Activated CD4-positive, CD25-positive, alpha-beta regulatory T cell treated with anti-CD3 and anti-CD28 coated beads, Interleukin-2, amount 50 U/mL, for 16 hours (primary cell): ENCODE results near the gene CEP89.
"Not testable (repeated sequence)": the region's sequence is repeated elsewhere in the genome, so short reads cannot be mapped to it uniquely, and the experiment has no call there.

Source experiments
- DNase-seq: peaks from one replicate; pipeline ENCODE4 v3.0.0-alpha.2; 2020; ENCODE audit warnings: low read depth, low spot score

CEP89 gene

DNA sequence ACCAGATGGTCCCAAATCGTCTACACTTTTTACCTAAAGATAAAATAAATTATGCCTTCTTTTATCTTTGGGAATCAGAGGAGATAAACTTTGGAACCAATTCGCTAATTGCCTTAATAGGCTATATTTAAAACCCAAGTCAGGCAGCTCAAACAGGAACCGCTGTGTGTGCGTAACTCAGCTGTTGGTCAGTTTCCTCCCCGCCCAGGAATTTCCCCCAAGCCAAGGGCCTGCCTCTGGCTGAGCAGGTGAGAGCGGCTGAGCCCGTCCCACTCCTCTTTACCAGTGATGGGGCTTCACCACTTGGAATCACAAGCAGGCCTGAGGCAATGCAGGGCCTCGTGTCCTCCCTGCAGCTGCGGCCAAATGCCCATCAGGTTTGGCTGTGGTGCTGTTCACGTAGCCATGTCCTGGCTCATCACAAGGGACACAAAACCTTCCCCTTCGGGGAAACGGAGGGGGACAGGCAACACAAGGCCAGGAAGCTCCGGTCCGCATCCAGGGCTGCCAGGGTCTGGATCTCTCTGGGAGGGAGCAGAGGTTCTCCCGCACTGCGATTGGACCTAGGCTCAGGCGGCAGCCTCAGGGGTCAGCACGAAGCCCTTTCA, 101.7 kb downstream of the CEP89 start:
- DNase-seq, result no peak

DNA sequence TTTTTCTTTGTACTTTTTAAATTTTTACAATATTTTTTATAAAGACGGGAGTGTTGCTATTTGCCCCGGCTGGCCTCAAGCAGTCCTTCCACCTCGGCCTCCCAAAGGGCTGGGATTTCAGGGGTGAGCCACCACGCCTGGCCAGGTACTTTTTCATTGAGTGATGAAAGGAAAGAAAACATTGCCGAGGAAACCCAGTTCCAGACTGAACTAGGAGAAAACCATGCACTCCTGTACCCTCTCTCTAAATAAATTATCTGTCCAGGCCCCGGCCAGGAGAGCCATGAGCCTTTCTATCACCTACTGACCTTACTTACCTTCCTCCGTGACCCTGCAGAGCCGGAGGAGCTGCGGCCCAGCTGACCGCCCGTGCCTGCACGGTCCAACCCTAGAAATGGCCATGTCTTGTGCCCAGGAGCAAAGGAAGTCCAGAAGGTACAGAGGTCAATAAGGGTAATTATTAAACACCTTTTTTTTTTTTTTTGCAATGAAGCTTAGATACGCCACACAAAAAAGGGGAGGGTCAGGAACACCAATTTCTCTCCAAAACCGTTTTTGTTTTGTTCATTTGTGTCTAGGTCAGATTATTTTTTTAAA, 102.3 kb downstream of the CEP89 start, which contains the start of gene SLC7A9:
SLC7A9 (minus strand) TSS at position 399 of the 597 bp plus-strand sequence. CDS start 1,233 bp downstream, outside the sequence.
- no peak for DNase-seq

DNA sequence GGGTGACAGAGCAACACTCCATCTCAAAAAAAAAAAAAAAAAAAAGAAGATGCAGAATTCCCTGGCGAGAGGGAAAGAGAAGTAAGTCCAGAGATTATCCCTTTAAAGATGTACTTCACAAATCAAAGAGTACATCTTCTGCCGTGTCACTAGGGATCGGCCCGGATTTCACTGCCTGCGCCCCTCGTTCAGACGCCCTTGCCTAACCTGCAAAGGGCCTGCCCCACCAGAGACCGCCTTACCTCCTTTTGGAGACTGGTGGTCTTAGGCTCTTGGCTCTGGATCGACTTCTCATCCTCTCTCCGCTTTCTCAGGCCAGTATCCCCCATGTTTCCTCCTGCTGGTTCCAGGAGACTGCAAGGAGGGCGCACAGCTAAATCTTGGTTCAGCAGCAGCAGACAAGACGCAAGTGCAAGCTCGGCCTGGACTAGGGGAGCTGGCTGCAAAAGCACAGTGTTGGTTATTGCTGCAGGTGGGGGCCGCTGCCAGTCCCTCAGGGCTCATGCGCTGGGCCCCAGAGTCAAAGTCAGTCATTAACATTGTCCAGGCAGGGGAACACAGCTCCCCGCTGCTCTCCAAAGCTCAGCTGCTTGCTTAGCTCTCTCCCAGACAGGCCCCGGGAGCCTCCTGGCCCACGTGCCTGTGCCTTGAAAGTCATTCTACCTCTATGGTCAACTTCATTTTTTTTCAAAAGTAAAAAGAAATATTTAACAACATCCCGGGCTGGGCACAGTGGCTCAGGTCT, 103.4 kb downstream of the CEP89 start:
- DNase-seq, result no peak

DNA sequence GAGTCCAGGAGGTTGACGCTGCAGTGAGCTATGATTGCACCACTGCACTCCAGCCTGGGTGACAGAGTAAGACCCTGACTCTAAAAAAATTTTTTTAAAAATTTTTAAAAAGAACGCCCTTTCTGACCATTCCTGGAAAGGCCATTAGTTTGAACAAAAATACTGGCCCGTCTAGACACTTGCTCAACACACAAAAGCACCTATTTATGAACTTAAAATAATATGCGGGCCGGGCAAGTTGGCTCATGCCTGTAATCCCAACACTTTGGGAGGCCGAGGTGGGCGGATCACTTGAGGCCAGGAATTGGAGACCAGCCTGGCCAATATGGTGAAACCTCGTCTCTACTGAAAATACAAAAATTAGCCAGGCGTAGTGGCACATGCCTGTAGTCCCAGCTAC, 104.3 kb downstream of the CEP89 start:
- DNase-seq, result not testable (repeated sequence)

DNA sequence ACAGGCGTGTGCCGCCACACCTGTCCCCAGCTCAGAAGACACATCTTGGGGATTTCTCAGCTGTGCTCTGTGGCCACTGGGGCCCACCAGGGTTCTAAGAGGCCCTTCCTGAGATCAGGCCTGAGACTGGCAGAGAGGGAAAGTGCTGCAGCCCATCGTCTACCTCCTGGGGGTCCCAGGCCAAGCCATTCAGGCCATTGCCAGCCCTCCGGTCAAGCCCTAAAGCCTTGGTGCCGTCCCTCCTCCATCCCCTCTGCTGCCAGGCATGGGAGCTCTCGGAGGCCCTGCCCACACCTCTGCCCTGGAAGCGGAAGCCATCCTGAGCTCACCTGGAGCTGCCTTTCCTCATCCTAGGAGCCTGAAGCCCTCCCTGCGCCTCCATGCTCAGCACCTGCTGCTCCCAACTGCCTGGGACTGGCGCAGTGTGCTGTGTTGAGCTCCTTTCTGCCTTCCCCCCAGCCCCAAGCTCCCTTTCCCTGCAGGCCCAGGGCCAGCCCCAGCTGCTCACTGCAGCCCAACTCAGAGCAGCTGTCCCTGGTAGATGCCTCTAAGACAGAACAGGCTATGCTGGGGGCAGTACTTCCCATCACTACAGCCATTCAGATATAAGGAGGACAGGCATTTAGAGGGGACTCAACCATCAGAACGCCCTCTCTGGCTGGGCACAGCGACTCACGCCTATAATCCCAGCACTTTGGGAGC, 105.0 kb downstream of the CEP89 start:
- DNase-seq, result no peak

DNA sequence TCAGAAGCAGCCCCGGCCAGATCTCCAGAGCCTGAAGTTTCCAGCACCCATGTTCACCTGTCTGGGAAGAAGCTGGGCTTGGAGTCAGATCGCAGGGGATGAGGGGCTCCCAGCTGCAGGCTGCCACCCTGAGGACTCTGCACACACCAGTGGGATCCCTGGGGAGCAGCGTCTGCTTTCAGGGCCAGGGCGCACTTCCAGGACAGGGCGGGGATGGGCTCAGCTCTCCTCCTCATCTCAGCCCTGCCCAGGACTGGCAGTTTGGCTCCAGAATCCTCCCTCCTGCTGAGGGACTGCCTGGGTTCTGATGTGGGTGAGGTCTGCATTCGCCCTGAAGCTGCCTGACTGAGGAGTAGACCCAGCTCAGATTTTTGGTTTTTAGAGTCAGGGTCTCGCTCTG, 105.7 kb downstream of the CEP89 start:
- DNase-seq, result no peak

DNA sequence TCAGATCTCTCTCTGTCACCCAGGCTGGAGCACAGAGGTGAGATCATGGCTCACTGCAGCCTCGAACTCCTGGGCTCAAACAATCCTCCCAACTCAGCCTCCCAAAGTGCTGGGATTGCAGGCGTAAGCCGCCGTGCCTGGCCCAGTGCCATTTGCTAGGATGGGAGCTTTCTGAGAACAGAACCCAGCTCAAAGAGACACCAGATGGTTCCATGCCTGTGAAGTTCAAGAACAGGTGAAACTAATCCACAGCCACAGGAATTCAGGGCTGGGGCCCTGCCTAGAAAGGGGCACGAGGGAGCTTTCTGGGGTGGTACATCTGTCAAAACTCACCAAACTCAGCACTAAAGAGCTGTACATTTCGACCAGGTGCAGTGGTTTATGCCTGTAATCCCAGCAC, 106.4 kb downstream of the CEP89 start:
- DNase-seq, result no peak

DNA sequence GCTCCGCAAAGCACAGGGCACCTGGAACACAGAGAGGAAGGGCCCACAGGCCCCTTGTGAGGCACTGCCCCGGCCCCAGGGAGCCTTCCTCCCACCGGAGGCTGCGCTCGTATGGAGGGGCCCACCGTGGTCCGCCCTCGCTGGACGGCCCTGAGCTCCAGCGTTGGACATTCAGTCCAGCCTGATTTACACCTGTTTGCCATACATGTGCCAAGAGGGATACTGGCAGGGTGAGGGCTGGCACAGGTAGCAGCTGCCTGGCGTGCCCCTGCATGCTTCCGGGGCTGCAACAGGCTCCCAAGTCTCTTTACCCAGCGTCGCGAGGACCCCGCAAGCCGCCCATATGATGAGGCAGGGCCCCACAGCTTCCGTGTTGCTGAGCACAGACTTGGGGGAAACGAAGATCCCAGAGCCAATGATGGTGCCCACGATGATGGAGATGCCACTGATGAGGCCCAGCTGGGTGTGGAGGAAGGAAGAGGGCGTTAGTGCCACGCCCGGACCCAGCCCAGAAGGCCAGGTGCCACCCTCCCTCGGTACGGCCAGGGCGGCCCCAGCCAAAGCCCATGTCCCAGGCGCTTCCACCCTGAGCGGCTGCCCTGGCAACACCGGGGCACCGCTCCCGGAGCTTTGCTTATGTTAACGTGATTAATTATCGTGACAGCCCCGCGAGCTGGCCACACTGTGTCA, 107.3 kb downstream of the CEP89 start:
- no peak for DNase-seq

DNA sequence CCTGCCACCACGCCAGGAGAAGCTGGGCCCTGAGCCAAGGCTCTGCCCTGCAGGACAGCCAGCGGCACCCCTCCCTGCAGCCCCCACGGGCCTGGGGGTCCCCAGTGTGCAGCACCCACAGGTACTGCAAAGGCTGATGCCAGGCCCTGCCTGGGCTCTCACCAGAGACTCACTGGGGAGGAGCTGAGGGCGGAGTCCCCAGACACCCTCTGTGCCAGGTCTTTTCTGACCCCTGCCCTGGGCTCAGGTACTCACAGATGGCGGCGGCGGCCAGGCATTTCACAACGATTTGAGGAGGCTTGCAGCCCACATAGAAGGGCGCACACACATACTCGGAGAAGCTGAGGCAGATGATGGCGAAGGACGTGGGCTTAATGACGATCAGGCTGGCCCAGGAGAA, 107.9 kb downstream of the CEP89 start:
- DNase-seq, result no peak

DNA sequence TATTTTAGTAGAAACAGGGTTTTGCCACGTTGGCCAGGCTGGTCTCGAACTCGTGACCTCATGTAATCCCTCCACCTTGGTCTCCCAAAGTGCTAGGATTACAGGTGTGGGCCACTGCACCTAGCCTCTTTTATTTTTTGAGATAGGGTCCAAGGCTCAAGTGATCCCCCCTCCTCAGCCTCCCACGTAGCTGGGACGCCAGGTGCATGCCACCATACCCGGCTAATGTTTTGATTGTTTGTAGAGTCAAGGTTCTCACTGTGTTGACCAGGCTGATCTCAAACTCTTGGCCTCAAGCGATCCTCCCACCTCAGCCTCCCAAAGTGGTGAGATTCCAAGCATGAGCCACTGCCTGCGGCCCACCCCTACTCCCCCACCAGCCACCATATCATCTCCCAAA, 108.5 kb downstream of the CEP89 start:
- no peak for DNase-seq

DNA sequence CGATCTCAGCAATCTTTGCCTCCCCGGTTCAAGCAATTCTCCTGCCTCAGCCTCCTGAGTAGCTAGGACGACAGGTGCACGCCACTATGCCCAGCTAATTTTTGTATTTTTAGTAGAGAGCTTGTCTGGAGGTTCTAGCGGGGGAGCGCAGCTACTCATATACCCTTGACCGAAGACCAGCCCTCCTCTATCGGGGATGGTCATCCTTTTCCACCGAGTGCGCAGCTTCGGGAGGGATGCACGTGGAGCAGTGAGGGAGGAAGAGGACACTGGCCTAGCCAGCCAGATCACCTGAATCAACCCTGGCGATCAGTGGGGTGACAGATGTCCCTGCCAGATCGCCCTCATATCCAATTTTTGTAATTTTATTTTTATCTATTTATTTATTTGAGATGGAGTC, 109.0 kb downstream of the CEP89 start:
- DNase-seq, result no peak

DNA sequence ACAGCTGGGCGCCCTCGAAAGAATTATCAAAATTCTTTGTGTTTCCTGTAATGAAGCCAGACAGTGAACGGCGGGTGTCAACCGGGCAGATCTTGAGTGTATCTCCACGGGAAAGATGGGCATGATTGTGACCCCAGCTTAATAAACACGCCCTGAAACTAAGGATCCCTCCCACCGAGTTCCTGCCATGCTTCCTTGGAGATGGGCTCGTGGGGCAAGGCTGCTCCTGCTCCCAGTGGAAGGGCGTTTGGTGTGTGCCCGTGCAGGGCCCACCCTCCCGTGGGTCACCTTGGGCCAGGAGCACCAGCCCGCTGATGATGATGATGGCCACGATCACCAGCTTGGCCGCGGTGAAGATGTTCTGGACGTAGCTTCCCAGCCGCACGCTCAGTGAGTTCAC, 109.6 kb downstream of the CEP89 start:
- no peak for DNase-seq

DNA sequence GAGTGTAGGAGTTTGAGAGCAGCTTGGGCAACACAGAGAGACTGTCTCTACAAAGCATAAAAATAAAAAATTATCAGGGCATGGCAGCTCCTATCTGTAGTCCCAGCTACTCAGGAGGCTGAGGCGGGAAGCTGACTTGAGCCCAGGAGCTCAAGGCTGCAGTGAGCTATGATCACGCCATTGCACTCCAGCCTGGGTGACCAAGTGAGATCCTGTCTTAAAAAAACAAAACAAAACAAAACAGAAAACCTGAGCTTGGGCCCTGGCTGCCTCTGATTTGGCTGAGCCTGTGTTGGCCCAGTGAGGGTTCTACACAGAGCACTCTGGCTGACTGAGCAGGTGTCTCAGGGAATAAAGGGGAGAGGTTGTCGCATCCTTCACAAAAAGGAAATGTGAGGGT, 110.2 kb downstream of the CEP89 start:
- DNase-seq, result no peak

DNA sequence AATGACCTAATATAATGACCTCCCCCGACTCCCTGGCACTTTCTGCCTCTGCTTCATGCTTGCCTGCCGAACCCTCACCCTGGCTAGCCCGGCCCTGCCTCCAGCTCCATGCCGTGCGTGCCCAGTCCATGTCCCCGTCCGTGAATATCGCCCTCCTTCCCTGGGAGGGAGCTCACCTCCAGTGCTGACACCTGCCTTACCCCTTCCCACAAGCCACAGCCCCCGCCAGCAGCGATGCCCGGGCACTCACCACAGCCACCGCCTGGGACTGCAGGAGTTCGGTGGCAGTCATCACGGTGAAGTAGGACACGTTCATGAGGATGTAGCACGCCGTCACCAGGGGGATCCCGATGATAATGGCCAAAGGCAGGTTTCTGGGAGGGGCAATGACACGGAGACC, 112.2 kb downstream of the CEP89 start:
- DNase-seq, result no peak

DNA sequence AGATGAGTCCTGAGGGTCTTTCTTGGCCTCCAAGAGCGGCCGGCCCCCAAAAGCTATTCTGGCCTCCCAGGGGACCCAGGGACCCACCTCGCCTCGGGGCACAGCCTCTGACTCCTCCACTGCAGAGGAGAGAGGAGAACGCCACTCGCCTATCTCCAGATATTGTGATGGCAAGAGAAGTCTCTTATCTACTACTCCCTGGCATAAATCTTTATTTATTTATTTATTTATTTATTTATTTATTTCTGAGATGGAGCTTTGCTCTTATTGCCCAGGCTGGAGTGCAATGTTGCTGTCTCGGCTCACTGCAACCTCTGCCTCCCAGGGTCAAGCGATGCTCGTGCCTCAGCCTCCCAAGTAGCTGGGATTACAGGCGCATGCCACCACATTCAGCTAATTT, 113.2 kb downstream of the CEP89 start:
- no peak for DNase-seq

DNA sequence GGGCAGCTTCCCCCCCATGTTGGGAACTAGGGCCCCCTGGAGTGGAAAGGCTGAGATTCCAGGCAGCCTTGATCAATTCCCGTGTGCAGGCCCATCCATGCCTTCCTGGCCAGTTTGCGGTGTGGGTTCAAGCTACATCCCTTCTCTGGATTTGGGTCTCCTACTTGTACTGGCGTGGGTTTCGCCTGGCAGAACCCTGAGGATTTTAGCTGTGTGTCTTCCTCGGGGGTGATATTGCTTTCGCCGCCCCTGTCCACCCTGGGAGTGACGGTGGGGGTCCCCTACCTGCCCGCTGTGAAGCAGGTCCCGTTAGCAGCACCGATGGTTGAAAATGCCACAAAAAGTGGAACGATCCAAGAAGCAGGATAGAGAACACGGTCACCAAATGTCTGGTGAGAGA, 113.6 kb downstream of the CEP89 start:
- no peak for DNase-seq

DNA sequence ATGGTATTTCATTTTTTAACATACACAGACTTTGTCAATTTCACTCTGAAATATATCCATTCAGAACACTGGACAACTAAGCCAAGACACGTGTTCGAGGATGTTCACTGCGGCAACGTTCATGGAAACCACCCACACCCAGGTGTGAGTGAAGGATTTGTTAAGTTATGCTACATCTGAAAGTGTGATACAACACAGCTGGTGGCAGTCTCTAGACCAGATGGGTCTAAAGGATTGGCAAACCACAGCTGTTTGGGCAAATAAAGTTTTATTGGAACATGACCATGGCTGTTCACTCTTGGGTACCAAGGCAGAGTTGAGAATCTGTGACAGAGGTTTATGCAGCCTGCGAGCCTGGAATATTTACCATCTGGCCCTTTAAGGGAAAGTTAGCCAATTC, 114.2 kb downstream of the CEP89 start:
- no peak for DNase-seq

DNA sequence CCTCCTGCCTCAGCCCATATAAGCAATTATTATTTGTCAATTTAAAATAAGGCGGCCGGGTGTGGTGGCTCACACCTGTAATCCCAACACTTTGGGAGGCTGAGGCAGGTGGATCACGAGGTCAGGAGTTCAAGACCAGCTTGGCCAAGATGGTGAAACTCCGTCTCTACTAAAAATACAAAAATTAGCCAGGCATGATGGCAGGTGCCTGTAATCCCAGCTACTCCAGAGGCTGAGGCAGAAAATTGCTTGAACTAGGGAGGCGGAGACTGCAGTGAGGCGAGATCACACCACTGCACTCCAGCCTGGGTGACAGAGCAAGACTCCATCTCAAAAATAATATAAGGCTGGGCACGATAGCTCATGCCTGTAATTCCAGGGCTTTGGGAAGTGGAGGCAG, 114.9 kb downstream of the CEP89 start:
- DNase-seq, result not testable (repeated sequence)

DNA sequence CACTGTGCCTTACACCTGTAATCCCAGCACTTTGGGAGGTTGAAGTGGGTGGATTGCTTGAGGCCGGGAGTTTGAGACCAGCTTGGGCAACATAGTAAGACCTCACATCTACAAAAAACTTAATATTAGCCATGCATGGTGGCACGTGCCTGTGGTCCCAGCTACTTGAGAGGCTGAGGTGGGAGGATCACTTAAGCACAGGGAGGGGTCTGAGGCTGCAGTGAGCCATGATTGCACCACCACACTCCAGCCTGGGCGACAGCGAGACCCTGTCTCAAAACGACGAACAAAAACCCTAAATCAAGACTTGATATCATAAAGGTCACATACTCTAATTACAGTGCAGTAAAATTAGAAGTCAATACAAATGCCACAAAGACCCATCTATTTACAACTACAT, 119.5 kb downstream of the CEP89 start:
- DNase-seq, result no peak

DNA sequence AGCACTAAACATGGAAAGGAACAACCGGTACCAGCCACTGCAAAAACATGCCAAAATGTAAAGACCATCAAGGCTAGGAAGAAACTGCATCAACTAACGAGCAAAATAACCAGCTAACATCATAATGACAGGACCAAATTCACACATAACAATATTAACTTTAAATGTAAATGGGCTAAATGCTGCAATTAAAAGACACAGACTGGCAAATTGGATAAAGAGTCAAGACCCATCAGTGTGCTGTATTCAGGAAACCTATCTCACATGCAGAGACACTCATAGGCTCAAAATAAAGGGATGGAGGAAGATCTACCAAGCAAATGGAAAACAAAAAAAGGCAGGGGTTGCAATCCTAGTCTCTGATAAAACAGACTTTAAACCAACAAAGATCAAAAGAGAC, 123.7 kb downstream of the CEP89 start:
- DNase-seq, result not testable (repeated sequence)

DNA sequence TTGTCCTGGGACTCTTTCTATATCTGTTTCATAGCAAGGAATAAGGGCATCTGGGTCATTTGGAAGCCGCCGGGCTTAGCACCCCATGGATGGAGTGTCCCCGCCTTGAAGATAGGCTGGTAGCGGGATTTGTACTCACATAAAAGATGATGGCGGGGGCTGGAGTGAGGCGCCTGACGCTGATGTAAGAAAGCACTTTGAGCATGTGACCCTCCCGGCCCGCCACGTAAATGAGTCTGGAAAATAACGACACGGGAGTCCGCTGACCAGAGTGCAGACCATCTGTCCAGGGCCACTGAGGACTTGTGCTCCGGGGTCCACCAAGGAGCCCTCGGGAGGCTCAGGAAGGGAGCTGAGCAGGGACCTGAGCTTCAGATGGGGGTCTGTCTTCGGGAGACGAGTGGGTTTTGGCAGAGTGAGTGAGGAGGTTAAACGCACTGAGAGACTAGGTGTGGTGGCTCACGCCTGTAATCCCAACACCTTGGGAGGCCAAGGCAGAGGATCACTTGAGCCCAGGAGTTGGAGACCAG, 128.0 kb downstream of the CEP89 start:
- no peak for DNase-seq

DNA sequence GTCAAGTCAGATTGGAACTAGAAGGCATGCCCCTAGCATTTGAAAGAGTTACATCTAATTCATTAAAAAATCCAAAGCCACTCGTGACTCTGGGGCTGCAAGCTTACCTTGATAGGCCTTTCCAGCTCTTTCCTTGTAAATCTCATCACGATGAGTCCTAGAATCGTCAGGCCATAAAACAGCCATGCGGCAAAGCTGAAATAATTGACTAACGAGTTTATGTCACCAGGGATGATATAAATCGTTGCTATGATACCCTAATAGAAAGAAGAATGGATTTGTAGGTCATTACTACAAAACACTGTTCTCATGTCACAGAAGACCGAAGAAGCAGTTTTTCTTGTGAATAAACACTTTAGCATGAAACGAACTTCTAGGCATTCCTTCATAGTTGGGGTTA, 129.7 kb downstream of the CEP89 start:
- no peak for DNase-seq
